ENCODE measurements around the gene LTBP1. TPM values are rescaled to one million over a fixed set of nuclear protein-coding genes. Genes with fewer than 3 reads are reported as not detected.

LTBP1 gene
- polyA plus RNA-seq, 4 donors: 62.8 to 133 (median 94.1) TPM

DNA sequence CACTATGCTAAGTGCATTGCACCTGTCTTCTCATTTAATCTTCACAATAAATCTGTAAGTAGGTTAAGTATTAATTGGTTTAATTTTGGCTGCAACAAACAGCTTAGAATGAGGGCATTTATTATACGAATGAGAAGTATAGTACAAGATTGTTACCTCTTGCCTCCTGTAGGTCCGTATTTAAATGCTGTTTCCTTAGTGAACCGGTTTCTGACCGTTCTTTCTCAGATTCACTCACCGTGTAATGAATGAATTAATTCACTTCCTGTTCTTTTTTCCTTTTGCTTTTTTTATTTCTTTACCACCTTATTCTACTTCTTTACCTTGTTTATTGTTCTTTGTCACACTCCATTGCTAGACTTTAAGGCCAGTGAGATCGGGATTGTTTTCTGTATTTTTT is 375.9 kb downstream of the LTBP1 start:
- no peak for DNase-seq (ENCODE audit: low read depth in 4 of 4, low spot score in 3 of 4)

DNA sequence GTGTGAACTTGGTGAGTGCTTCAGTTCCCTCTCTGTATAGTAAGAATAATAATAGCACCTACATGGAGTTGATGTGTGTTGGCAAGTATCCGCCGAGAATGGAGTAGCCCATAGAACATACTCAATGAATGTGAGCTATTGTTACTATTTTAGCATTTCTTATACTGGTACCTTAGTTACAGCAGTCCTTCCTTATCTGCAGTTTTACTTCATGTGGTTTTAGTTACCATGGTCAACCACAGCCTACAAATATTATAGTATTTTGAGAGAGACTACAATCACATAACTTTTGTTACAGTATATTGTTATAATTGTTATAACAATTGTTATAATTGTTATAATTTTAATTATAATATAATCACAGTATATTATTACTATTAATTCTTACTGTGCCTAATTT is 377.2 kb downstream of the LTBP1 start:
- DNase-seq (ENCODE audit: low read depth in 4 of 4, low spot score in 3 of 4): no peak

GRCh38 chr2:33326100-33326499 is 379.3 kb downstream of the LTBP1 start:
- DNase-seq (ENCODE audit: low read depth in 4 of 4, low spot score in 3 of 4): no peak

DNA sequence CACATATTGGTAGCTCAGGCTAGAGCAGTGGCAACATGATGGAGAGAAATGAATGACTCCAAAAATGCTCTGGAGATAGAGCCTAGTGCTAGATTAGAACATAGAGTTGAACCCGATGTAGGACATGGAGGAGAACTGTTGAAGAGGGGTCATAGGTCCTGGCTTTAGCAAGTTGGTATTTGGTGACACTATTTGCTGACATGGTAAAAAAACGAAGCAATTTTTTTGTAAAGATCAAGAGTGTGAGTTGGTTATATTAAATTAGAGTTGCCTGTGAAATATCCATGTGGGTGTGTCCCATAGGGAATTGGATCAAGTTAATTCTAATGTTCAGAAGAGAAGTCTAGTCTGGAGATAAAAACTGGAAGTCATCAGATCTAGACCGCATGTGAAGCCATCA is 386.7 kb downstream of the LTBP1 start:
- DNase-seq (ENCODE audit: low read depth in 4 of 4, low spot score in 3 of 4): no peak

DNA sequence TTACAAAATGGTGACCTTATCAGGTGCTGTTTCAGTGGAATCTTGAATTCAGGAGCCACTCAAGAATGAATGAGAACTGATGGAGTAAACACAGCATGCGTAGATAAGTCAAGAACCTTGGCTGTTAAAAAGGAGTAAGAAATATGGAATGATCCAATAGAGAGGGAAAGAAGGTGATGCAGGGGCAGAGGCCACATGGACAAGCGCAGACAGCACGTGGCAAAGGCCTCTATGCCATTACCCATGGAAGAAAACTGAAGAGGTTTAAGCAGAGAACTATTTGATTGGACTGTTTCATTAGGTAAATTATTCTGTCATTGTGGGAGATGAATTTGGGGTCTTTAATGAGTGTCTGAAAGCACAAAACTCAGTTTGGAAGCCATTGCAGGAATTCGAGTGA is 387.3 kb downstream of the LTBP1 start:
- no peak for DNase-seq (ENCODE audit: low read depth in 4 of 4, low spot score in 3 of 4)

- DNase-seq (ENCODE audit: low read depth in 4 of 4, low spot score in 3 of 4): no peak
Measured at GRCh38 chr2:33335516-33335915, 388.8 kb downstream of the LTBP1 start.

GRCh38 chr2:33336036-33336625 is 389.4 kb downstream of the LTBP1 start:
- no peak for DNase-seq (ENCODE audit: low read depth in 4 of 4, low spot score in 3 of 4)

DNA sequence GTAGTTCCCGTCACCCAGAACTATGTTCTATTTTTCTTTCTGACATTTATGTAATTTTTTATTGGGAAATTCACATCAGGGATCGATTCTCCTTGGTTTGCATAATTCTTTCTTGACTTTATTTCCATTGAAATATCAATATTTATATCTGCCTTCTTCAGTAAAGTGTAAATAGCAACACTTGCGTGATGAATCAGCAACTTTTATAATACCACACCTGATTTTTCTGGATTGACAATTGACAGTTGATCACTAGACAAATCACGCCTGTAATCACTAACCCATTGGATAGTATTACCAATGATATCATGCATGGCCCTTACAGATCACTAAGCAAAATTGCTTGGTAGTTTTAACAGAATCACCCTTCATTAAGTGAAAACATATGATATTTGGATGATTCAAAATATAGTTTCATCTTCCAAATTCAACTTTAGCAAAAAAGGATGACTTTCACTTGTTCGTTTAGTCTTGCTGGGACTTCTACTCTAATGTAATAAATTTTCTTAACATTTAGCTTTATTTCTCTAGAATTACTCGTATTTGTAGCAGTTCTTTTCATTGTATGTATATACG is 390.7 kb downstream of the LTBP1 start:
- no peak for DNase-seq (ENCODE audit: low read depth in 4 of 4, low spot score in 3 of 4)

- no peak for DNase-seq (ENCODE audit: low read depth in 4 of 4, low spot score in 3 of 4)
Measured at GRCh38 chr2:33337981-33338380, 391.2 kb downstream of the LTBP1 start.

DNA sequence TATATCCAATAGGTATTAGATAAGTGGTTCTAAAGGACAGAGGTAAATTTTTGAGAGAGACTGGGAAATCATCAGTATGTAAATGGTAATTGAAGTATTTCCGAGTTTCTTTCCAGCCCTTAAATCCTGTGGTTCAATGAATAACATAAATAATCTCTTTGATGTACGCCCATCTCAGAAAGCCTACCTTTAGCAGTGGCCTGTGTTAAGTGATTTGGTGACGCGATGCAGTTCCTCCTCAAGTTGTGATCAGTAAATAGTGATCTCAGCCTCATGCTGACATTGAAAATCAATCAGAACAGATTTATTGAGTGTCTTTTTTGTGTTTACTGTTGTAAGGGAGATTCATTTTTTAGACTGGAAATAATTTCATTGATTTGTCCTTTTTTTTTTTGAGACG is 392.5 kb downstream of the LTBP1 start:
- DNase-seq (ENCODE audit: low read depth in 4 of 4, low spot score in 3 of 4): no peak

DNA sequence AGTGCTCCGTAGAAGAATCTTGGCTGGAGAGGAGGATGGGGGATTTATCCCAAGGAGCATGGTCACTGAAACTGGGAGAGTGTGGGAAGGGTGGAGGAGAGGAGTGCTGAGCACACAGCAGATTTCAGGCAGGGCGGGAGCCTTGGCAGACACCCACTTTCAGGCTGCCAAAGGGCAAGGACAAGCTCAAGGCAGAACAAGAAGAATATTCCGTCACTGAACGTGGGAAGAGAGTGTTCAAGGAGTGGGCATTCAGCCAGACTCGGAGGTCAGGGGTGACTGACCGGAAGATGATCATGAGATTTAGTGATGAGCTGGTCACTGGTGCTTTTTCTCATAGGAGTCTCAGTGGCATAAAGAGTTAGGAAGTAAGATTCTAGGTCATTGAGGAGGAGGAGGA is 393.5 kb downstream of the LTBP1 start:
- no peak for DNase-seq (ENCODE audit: low read depth in 4 of 4, low spot score in 3 of 4)

DNA sequence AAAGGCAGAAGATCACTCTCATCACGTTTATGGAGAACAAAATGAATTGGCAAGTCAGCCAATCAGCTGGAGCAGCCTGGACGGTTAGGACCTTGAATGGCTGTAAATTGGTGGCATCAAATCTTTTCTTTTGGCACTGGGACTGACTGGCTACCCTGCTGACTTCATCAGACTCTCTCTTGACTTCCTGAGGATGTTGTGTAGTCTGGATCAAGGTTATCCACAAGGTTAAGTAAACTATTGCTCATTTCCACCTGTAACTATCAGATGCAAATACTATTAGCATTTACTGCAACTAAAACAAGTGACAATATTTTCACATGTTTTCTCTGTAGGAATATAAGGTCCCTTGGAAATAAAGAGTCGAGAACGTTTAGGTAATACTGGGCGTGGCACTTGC is 395.4 kb downstream of the LTBP1 start:
- DNase-seq (ENCODE audit: low read depth in 4 of 4, low spot score in 3 of 4): no peak

- no peak for DNase-seq (ENCODE audit: low read depth in 4 of 4, low spot score in 3 of 4)
Measured at GRCh38 chr2:33342705-33343104, 396.0 kb downstream of the LTBP1 start.

- no peak for DNase-seq (ENCODE audit: low read depth in 4 of 4, low spot score in 3 of 4)
Measured at GRCh38 chr2:33343387-33343895, 396.7 kb downstream of the LTBP1 start.

- DNase-seq (ENCODE audit: low read depth in 4 of 4, low spot score in 3 of 4): no peak
Measured at GRCh38 chr2:33344230-33344629, 397.5 kb downstream of the LTBP1 start.

- DNase-seq (ENCODE audit: low read depth in 4 of 4, low spot score in 3 of 4): no peak
Measured at GRCh38 chr2:33347856-33348255, 401.1 kb downstream of the LTBP1 start.

DNA sequence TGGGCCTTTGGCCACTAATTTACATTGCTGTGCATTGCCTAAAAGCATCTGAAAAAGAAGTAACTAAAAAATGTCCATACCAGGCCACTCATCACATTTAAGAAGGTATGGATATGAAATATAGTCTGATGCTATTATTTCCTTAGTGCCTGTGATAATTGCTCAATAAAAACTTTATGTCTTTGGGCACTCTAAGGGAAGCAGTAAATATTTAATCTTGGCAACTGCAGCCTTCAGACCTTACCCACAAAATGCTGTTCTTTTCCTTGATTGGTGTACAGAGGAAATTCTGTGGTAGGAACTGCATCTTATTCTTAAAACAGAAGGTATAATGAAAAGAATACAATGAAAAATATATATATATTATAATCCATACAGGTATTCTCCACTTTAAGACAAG is 403.9 kb downstream of the LTBP1 start:
- no peak for DNase-seq (ENCODE audit: low read depth in 4 of 4, low spot score in 3 of 4)

GRCh38 chr2:33351781-33352180 is 405.0 kb downstream of the LTBP1 start:
- DNase-seq (ENCODE audit: low read depth in 4 of 4, low spot score in 3 of 4): no peak

DNA sequence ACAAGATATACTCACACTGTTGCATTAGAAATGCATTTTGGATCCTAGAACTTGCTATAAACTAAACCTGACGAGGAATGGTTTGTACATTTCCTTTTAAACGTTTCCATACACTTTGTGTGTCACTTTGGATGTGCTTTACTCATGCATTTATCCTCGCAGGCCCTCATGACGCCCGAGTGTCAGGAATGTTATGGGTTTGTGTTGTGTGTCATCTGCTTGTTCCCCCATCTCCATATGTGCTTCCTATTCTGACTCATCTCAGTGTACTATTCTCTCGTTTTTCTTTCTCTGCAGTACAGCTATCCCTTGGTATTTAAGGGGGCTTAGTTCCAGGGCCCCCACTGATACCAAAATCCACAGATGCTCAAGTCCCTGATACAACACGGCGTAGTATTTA is 408.2 kb downstream of the LTBP1 start:
- DNase-seq (ENCODE audit: low read depth in 4 of 4, low spot score in 3 of 4): no peak

DNA sequence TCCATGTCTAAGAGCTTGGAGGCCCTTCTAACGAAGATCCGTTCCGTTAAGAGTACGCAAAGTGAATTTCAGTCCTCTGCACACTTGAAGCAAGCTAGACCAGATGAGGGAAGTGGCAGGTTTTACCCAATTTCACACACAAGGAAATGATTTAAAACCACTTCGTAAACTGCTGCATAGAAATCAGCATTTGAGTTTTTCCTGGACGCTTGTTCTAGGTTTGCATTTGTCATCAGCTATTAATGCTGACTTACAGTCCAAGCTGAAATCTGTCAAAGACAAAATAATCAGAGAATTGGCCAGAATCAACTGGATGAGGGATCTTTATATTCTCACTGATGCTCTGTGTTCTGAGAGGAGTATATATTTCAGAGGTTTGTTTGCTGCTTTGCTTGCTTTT is 412.1 kb downstream of the LTBP1 start:
- DNase-seq (ENCODE audit: low read depth in 4 of 4, low spot score in 3 of 4): no peak

DNA sequence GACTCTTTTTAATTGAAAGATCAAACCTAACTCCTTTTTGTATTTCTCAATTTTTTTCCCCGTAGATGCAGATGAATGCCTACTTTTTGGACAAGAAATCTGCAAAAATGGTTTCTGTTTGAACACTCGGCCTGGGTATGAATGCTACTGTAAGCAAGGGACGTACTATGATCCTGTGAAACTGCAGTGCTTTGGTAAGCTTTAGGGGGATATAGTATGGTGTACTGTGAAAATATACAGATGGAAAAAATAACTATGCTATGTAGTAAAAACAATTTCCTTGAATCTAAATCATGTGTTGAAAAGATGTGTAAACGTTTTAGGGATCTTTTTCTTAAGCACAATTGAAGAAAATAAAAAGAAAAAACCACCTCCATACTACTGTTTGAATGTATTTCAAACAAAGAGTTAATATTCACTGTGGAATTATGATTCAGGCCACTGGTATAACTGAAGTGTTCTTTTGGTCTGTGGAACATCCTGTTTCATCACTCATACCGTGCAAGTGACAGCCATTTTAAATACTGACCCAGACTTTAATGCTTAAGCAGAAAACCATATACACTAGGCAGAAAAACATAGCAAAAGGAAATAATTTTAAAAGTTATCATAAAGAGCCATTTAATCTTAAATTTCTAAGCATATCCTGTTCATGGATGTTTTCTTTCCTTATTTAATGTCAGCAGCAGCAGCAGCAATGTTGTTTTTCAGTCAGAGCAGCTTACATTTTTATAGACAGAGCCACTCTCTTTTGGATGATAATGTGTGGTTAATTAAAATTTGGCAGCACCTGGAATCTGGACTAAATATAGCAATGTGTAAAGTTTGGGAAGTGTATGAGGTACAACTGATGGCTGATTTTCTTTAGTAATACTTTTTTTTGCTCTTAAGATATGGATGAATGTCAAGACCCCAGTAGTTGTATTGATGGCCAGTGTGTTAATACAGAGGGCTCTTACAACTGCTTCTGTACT is 416.9 kb downstream of the LTBP1 start:
- DNase-seq (ENCODE audit: low read depth in 4 of 4, low spot score in 3 of 4): no peak

Data from left renal pelvis (tissue), 4 donors.